PC-9 (cell line): ENCODE results near the gene BRSK1. TPM values are rescaled to one million over a fixed set of nuclear protein-coding genes. Genes with fewer than 3 reads are reported as not detected.

Source experiments
- BruUV-seq: library from RNA; stranded (reverse); fragments of 400-500 nt; replicated peaks from 2 replicates; lab custom pipeline; 2021; lab: Mats Ljungman, UMichigan
- CTCF ChIA-PET: fragments of 300-600 bp; sonication (Branson Sonifier 250); formaldehyde crosslinking; loops from one replicate; lab custom pipeline; 2022; ENCODE audit warnings: antibody characterized with exemption; lab: Charles Lee
- POLR2A ChIA-PET: fragments of 300-600 bp; sonication (Branson Sonifier 250); formaldehyde crosslinking; loops from one replicate; lab custom pipeline; 2022; ENCODE audit warnings: antibody characterized with exemption; ENCODE audit not compliant: unreplicated experiment; lab: Charles Lee
- DNase-seq, 2 experiments: peaks; one replicate each; pipeline versions ENCODE4 v3.0.0 to v3.0.0-alpha.2; 2015 to 2022; ENCODE audit warnings: mixed read lengths in 1 of 2
- H2AFZ ChIP-seq: fragments of 200-600 bp; sonication (generic); 2 replicates; pipeline ENCODE4 v1.8.1; 2017; ENCODE audit warnings: antibody characterized with exemption
- H3F3A ChIP-seq: fragments of 200-600 bp; sonication (generic); 2 replicates; pipeline ENCODE4 v1.8.1; 2017; ENCODE audit warnings: antibody characterized with exemption, mild to moderate bottlenecking, low read depth; ENCODE audit not compliant: insufficient read depth
- H3K27ac ChIP-seq: fragments of 200-600 bp; sonication (generic); 2 replicates; pipeline ENCODE4 v1.6.1; 2016; ENCODE audit warnings: mixed run types
- H3K27me3 ChIP-seq: fragments of 200-600 bp; sonication (generic); 2 replicates; pipeline ENCODE4 v1.6.1; 2016; ENCODE audit warnings: low read depth, mixed run types; ENCODE audit not compliant: insufficient read depth
- H3K36me3 ChIP-seq: fragments of 200-600 bp; sonication (generic); 2 replicates; pipeline ENCODE4 v1.6.1; 2016; ENCODE audit warnings: low read depth, mixed run types
- H3K4me1 ChIP-seq: fragments of 200-600 bp; sonication (generic); replicated peaks from 2 replicates; pipeline ENCODE4 v1.6.1; 2016; ENCODE audit warnings: mixed run types; ENCODE audit not compliant: insufficient read depth
- H3K4me2 ChIP-seq: fragments of 200-600 bp; sonication (generic); 2 replicates; pipeline ENCODE4 v1.6.1; 2017; ENCODE audit warnings: mixed run types
- H3K4me3 ChIP-seq: fragments of 200-600 bp; sonication (generic); 2 replicates; pipeline ENCODE4 v1.6.1; 2016; ENCODE audit warnings: mixed run types
- H3K79me2 ChIP-seq: fragments of 200-600 bp; sonication (generic); 2 replicates; pipeline ENCODE4 v1.6.1; 2017; ENCODE audit warnings: low read depth, mixed run types
- H3K9me2 ChIP-seq: fragments of 200-600 bp; sonication (generic); 2 replicates; pipeline ENCODE4 v1.8.1; 2017; ENCODE audit warnings: mild to moderate bottlenecking; ENCODE audit not compliant: insufficient read depth
- H3K9me3 ChIP-seq: fragments of 200-600 bp; sonication (generic); 2 replicates; pipeline ENCODE4 v1.8.1; 2016; ENCODE audit warnings: low read depth; ENCODE audit not compliant: insufficient read depth
- H4K20me1 ChIP-seq: fragments of 200-600 bp; sonication (generic); 2 replicates; pipeline ENCODE4 v1.8.1; 2017; ENCODE audit not compliant: insufficient read depth
- CTCF ChIP-seq: fragments of 200-600 bp; sonication (generic); conservative IDR thresholded peaks from 2 replicates; pipeline ENCODE4 v1.6.1; 2017; ENCODE audit warnings: mixed run types, antibody characterized with exemption, mild to moderate bottlenecking, moderate library complexity
- EZH2 ChIP-seq: fragments of 200-600 bp; sonication (generic); IDR thresholded peaks from 2 replicates; pipeline ENCODE4 v1.8.0; 2017; ENCODE audit warnings: antibody characterized with exemption, low read depth
- intact Hi-C: fragments of 100-400 bp; cut with micrococcal nuclease; formaldehyde crosslinking; loops from one replicate; pipeline ENCODE4 v1.10.0; 2022; ENCODE audit not compliant: unreplicated experiment
- total RNA-seq: library from RNA; stranded (reverse); gene quantifications from 2 replicates; pipeline ENCODE4 v1.2.3, GENCODE V29; 2021

Gene BRSK1
- total RNA-seq, 1 experiment from 2014 or later: 6.5 TPM

GRCh38 chr19:55269299-55269698, 14.5 kb upstream of the BRSK1 start:
- H3K36me3 ChIP-seq: peaks cover 5% of the 10 kb centered on the region; the same call in 1 of the 2 replicates
- no peaks in the 10 kb centered on the region; the same call in 1 of the 2 replicates for H3K79me2 ChIP-seq
- intact Hi-C loops: no loop called here
- H3K9me2 ChIP-seq: no peaks in the 10 kb centered on the region
- no peaks in the 10 kb centered on the region for H3K4me1 ChIP-seq
- H3K9me3 ChIP-seq: no peaks in the 10 kb centered on the region
- BruUV-seq: no TSS peak
- H3F3A ChIP-seq: peaks cover 9% of the 10 kb centered on the region; the same call in 1 of the 2 replicates
- no peak overlapping the region for H3K27ac ChIP-seq
- H4K20me1 ChIP-seq: no peaks in the 10 kb centered on the region
- H3K27me3 ChIP-seq: no peaks in the 10 kb centered on the region
- no peak overlapping the region for H3K4me2 ChIP-seq
- no peak overlapping the region for H2AFZ ChIP-seq
- CTCF ChIA-PET: no interaction called here
- TF ChIP-seq CTCF: no peak
- no peak for TF ChIP-seq EZH2
- POLR2A ChIA-PET: interaction anchor here (0.7 kb wide), 1 partner anchor 13 kb away, joined by 4 read pairs; no protein-coding TSS in a partner anchor
- no peak overlapping the region for H3K4me3 ChIP-seq
- no peak for DNase-seq

GRCh38 chr19:55270172-55270942, 13.4 kb upstream of the BRSK1 start:
- Histone ChIP-seq H3K9me3 (no peaks in the 10 kb centered on the region), H3K4me1 (no peaks in the 10 kb centered on the region), H3K4me2 (no peak overlapping the region), H3K4me3 (no peak overlapping the region), H4K20me1 (0 out of 2 replicates have a peak, but pooled peaks cover under 1% of the 10 kb centered on the region), H3K79me2 (no peaks in the 10 kb centered on the region; the same call in 1 of the 2 replicates), H3K36me3 (peaks cover 8% of the 10 kb centered on the region; the same call in 1 of the 2 replicates), H3K27ac (no peak overlapping the region), H3K27me3 (no peaks in the 10 kb centered on the region), H3F3A (peaks cover 5% of the 10 kb centered on the region; the same call in 1 of the 2 replicates), H2AFZ (no peak overlapping the region), H3K9me2 (no peaks in the 10 kb centered on the region)
- intact Hi-C loops: no loop called here
- TF ChIP-seq EZH2 (no peak), CTCF (no peak)
- CTCF ChIA-PET: no interaction called here
- BruUV-seq: no TSS peak
- no peak for DNase-seq
- POLR2A ChIA-PET: interaction anchor here (0.7 kb wide), 1 partner anchor 52 kb away, joined by 3 read pairs; no protein-coding TSS in a partner anchor

- Histone ChIP-seq H4K20me1 (0 out of 2 replicates have a peak, but pooled peaks cover 5% of the 10 kb centered on the region), H3F3A (no peaks in the 10 kb centered on the region), H3K9me3 (no peaks in the 10 kb centered on the region), H3K9me2 (no peaks in the 10 kb centered on the region), H2AFZ (no peak overlapping the region), H3K4me3 (no peak overlapping the region), H3K27ac (no peak overlapping the region), H3K79me2 (no peaks in the 10 kb centered on the region; the same call in 1 of the 2 replicates), H3K27me3 (no peaks in the 10 kb centered on the region), H3K4me1 (no peaks in the 10 kb centered on the region), H3K4me2 (no peak overlapping the region), H3K36me3 (peaks cover 8% of the 10 kb centered on the region; the same call in 1 of the 2 replicates)
- BruUV-seq: no TSS peak
- POLR2A ChIA-PET: no interaction called here
- DNase-seq: no peak
- TF ChIP-seq CTCF (no peak), EZH2 (no peak)
- intact Hi-C loops: no loop called here
- CTCF ChIA-PET: no interaction called here
Observed at GRCh38 chr19:55272142-55272541, 11.7 kb upstream of the BRSK1 start.
